SK-N-SH (cell line): Measurements from ENCODE around the gene SAMD14. TPM values are rescaled to one million over a fixed set of nuclear protein-coding genes. Genes with fewer than 3 reads are reported as not detected.

Experiments
- CTCF ChIA-PET: fragments of 300-600, 350-600 bp; formaldehyde crosslinking; extraction: SDS; loops from one replicate; lab custom pipeline; 2021; lab: Yijun Ruan, JAX
- POLR2A ChIA-PET: fragments of 350-600 bp; sonication (Branson Sonifier 250); formaldehyde crosslinking; extraction: SDS; loops from one replicate; lab custom pipeline; 2020; ENCODE audit warnings: antibody characterized with exemption, inconsistent platforms; lab: Yijun Ruan, JAX
- DNase-seq: peaks from one replicate; pipeline ENCODE4 v3.0.0; 2012
- H2AFZ ChIP-seq: fragments of 200-600 bp; sonication (generic); 2 replicates; pipeline ENCODE4 v1.8.1; 2016; ENCODE audit warnings: antibody characterized with exemption, mild to moderate bottlenecking, low read depth
- H3F3A ChIP-seq: fragments of 200-600 bp; sonication (generic); replicated peaks from 2 replicates; pipeline ENCODE3; 2016; ENCODE audit warnings: antibody characterized with exemption, mild to moderate bottlenecking; ENCODE audit not compliant: insufficient read depth
- H3K27ac ChIP-seq, 2 experiments: fragments of 200-500 bp in 1 of 2; fragments of 200-600 bp in 1 of 2; sonication (Bioruptor generic) in 1 of 2; sonication (generic), shearing (Covaris generic) in 1 of 2; 2 replicates each; pipeline versions ENCODE4 v1.5.1 to v1.6.1; 2014 to 2016; ENCODE audit warnings: low read depth in 2 of 2, inconsistent platforms in 1 of 2, low read length in 1 of 2, mild to moderate bottlenecking in 1 of 2, mixed read lengths in 1 of 2
- H3K27me3 ChIP-seq: fragments of 200-600 bp; sonication (generic), shearing (Covaris generic); 2 replicates; pipeline ENCODE4 v1.6.1; 2016; ENCODE audit warnings: mixed run types; ENCODE audit not compliant: insufficient read depth
- H3K36me3 ChIP-seq, 2 experiments: fragments of 200-500 bp in 1 of 2; fragments of 200-600 bp in 1 of 2; sonication (Bioruptor generic) in 1 of 2; sonication (generic) in 1 of 2; replicated peaks in 1 of 2; 2 replicates each; pipeline versions ENCODE3 to v1.5.1; 2014 to 2016; ENCODE audit warnings: low read length in 1 of 2, mild to moderate bottlenecking in 1 of 2; ENCODE audit not compliant: insufficient read depth in 2 of 2, control insufficient read depth in 1 of 2
- H3K4me1 ChIP-seq, 2 experiments: fragments of 200-500 bp in 1 of 2; fragments of 200-600 bp in 1 of 2; sonication (Bioruptor generic) in 1 of 2; sonication (generic), shearing (Covaris generic) in 1 of 2; 2 replicates each; pipeline versions ENCODE4 v1.5.1 to v1.6.1; 2014 to 2016; ENCODE audit warnings: low read depth in 1 of 2, low read length in 1 of 2, mixed run types in 1 of 2; ENCODE audit not compliant: insufficient read depth in 2 of 2, control insufficient read depth in 1 of 2
- H3K4me2 ChIP-seq: fragments of 200-600 bp; sonication (generic), shearing (Covaris generic); 2 replicates; pipeline ENCODE4 v1.6.1; 2017; ENCODE audit warnings: mixed run types
- H3K4me3 ChIP-seq, 2 experiments: fragments of 200-500 bp in 1 of 2; fragments of 200-600 bp in 1 of 2; sonication (Bioruptor generic) in 1 of 2; sonication (generic), shearing (Covaris generic) in 1 of 2; 2 replicates each; pipeline versions ENCODE4 v1.5.1 to v1.8.1; 2014 to 2016; ENCODE audit warnings: low read depth in 2 of 2, inconsistent platforms in 1 of 2, low read length in 1 of 2, mild to moderate bottlenecking in 1 of 2, mixed read lengths in 1 of 2, moderate library complexity in 1 of 2
- H3K79me2 ChIP-seq: fragments of 200-600 bp; sonication (generic); 2 replicates; pipeline ENCODE4 v1.8.1; 2017; ENCODE audit warnings: mild to moderate bottlenecking; ENCODE audit not compliant: insufficient read depth
- H3K9ac ChIP-seq: fragments of 200-600 bp; sonication (generic); 2 replicates; pipeline ENCODE4 v1.6.1; 2017; ENCODE audit warnings: mixed run types
- H3K9me2 ChIP-seq: fragments of 200-600 bp; sonication (generic); 2 replicates; pipeline ENCODE4 v1.6.1; 2017; ENCODE audit warnings: mixed run types
- H3K9me3 ChIP-seq: fragments of 200-600 bp; sonication (generic); 2 replicates; pipeline ENCODE4 v1.6.1; 2017; ENCODE audit warnings: mixed run types, mild to moderate bottlenecking, moderate library complexity
- H4K20me1 ChIP-seq: fragments of 200-600 bp; sonication (generic); 2 replicates; pipeline ENCODE4 v1.6.1; 2017; ENCODE audit warnings: mild to moderate bottlenecking, mixed run types; ENCODE audit not compliant: insufficient read depth
- CHD2 ChIP-seq: fragments of 150-350 bp; IDR thresholded peaks from 2 replicates; pipeline ENCODE4 v1.6.1; 2018; ENCODE audit warnings: low read length; ENCODE audit not compliant: partially characterized antibody
- ELF1 ChIP-seq: IDR thresholded peaks from 2 replicates; pipeline ENCODE4 v1.4.0; 2012
- EP300 ChIP-seq, 2 experiments: IDR thresholded peaks; 2 replicates each; pipeline versions ENCODE4 v1.4.0 to v1.6.1; 2012; ENCODE audit warnings: borderline replicate concordance in 1 of 2, low read depth in 1 of 2, low read length in 1 of 2
- FOXM1 ChIP-seq: IDR thresholded peaks from 2 replicates; pipeline ENCODE4 v1.4.0; 2012; ENCODE audit warnings: low read depth, mild to moderate bottlenecking
- GATA2 ChIP-seq: sonication (generic); formaldehyde crosslinking; IDR thresholded peaks from 2 replicates; pipeline ENCODE4 v1.5.0; 2020; ENCODE audit warnings: mild to moderate bottlenecking, missing genetic modification reagents
- JUND ChIP-seq: IDR thresholded peaks from 2 replicates; pipeline ENCODE4 v1.4.0; 2012
- MEF2A ChIP-seq: IDR thresholded peaks from 2 replicates; pipeline ENCODE4 v1.4.0; 2012; ENCODE audit warnings: low read depth, borderline replicate concordance
- NFIC ChIP-seq: IDR thresholded peaks from 2 replicates; pipeline ENCODE4 v1.4.0; 2012; ENCODE audit warnings: borderline replicate concordance
- NRF1 ChIP-seq: IDR thresholded peaks from 2 replicates; pipeline ENCODE4 v1.6.1; 2012; ENCODE audit warnings: low read depth, mild to moderate bottlenecking, low read length
- POLR2AphosphoS5 ChIP-seq: IDR thresholded peaks from 2 replicates; pipeline ENCODE4 v1.6.1; 2012; ENCODE audit warnings: low read depth, low read length
- RCOR1 ChIP-seq: fragments of 150-350 bp; IDR thresholded peaks from 2 replicates; pipeline ENCODE4 v1.6.1; 2017; ENCODE audit warnings: antibody characterized with exemption, low read length
- RFX5 ChIP-seq: IDR thresholded peaks from 2 replicates; pipeline ENCODE4 v1.6.1; 2012; ENCODE audit warnings: mild to moderate bottlenecking, improper control_type of control experiment, low read length
- RXRA ChIP-seq: IDR thresholded peaks from 2 replicates; pipeline ENCODE4 v1.4.0; 2012; ENCODE audit warnings: low read depth, mild to moderate bottlenecking, borderline replicate concordance
- TAF1 ChIP-seq: IDR thresholded peaks from 2 replicates; pipeline ENCODE4 v1.6.1; 2012; ENCODE audit warnings: low read depth, mild to moderate bottlenecking, low read length, moderate library complexity, borderline replicate concordance
- WGBS: methylation state at CpG from one replicate; pipeline ENCODE4 v1.1.6; 2017; ENCODE audit warnings: low lambda C conversion rate; 5-methylcytosine and 5-hydroxymethylcytosine counted together
- polyA plus RNA-seq, 3 experiments: library from polyadenylated mRNA; depleted of rRNA; stranded (reverse); fragments of >200 nt; gene quantifications; 2 replicates each; pipeline ENCODE4 v1.2.3, GENCODE V29; 2012

The SAMD14 gene
- polyA plus RNA-seq, 1 of the 3 experiments (the other 2 are of a cell fraction): 3.4 TPM

DNA sequence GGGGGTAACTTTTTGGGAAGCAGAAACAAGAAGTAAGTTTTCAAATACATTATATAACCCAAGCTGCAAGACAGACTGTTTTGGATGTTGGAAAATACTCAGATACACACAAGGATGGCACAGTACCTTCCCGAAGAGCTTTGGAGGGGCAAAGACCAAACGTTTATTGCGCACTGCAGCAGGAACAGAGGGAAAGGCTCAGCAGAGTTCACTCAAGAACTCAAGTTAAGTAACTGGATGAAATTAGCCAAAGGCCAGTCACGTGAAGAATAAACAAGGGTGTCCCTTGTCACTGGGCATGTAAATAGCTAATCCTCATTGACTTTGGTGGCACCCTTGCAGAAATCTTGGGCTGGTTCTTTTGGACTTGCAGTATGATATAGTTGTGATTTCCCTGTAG is 32.0 kb downstream of the SAMD14 start:
- peaks cover 0 to 17% of the 10 kb centered on the region in 2 experiments for H3K36me3 ChIP-seq
- ChIA-PET CTCF (interaction anchor here (1.2 to 15.0 kb wide), 10 partner anchors 11 to 199 kb away, joined by 3 to 297 read pairs (median 5); partner anchors contain the start of gene COL1A1), POLR2A (no interaction called here)

DNA sequence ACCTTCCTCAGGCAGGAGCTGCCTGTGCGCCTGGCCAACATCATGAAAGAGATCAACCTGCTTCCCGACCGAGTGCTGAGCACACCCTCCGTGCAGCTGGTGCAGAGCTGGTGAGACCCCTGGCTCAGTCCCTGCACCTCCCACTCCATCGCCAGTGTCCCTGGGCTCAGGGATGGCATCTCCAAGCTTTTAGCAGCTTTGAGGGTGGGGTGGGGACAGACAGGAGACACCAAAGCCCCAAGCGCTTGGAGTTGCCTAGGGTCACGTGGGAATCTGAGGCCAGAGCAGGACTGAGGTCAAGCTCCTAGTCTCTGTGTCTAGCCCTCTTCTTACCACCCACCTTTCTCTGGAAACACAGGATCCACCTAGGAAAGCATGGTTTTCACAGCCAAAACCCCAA is 32.5 kb downstream of the SAMD14 start:
- CTCF ChIA-PET: interaction anchor here (0.7 to 15.0 kb wide), 12 partner anchors 10 to 104 kb away, joined by 3 to 297 read pairs (median 5); partner anchors contain the start of gene COL1A1
- peaks cover 0 to 17% of the 10 kb centered on the region in 2 experiments for H3K36me3 ChIP-seq
- TF ChIP-seq MEF2A: no peak
- no peak for TF ChIP-seq ELF1
- TF ChIP-seq POLR2AphosphoS5: no peak
- TF ChIP-seq JUND: no peak
- no peak for TF ChIP-seq RXRA
- TF ChIP-seq CHD2: no peak
- TF ChIP-seq GATA2 (CRISPR knock-in tag): no peak
- no peak for TF ChIP-seq RFX5
- TF ChIP-seq EP300 (IDR thresholded peaks at IDR 0.05; ENCODE audit: borderline replicate concordance in 1 of 2, low read depth in 1 of 2, low read length in 1 of 2): no peak
- no peak for TF ChIP-seq FOXM1
- TF ChIP-seq NFIC: no peak

More for the DNA sequence above, 32.0 kb downstream of the SAMD14 start:
- WGBS: 88% methylated on average over 4 of the region's 4 CpGs
- no peak overlapping the region for H2AFZ ChIP-seq
- H3F3A ChIP-seq: peaks cover 30% of the 10 kb centered on the region
- H3K27ac ChIP-seq: no peak overlapping the region
- H3K9me3 ChIP-seq: no peaks in the 10 kb centered on the region
- peaks cover 3 to 40% of the 10 kb centered on the region in 2 experiments; a peak in 1 of 4 replicates for H3K4me1 ChIP-seq
- H3K9ac ChIP-seq: no peak overlapping the region
- DNase-seq: no peak
- TF ChIP-seq NRF1: no peak
- TF ChIP-seq MEF2A: no peak
- no peak for TF ChIP-seq RCOR1
- TF ChIP-seq TAF1: no peak
- TF ChIP-seq FOXM1: no peak
- no peak for TF ChIP-seq CHD2
- H4K20me1 ChIP-seq: peaks cover 16% of the 10 kb centered on the region
- no peak overlapping the region for H3K4me3 ChIP-seq
- no peaks in the 10 kb centered on the region for H3K27me3 ChIP-seq
- no peaks in the 10 kb centered on the region for H3K79me2 ChIP-seq
- no peak overlapping the region for H3K4me2 ChIP-seq
- no peaks in the 10 kb centered on the region for H3K9me2 ChIP-seq

More for the DNA sequence above, 32.5 kb downstream of the SAMD14 start:
- no peak overlapping the region for H3K27ac ChIP-seq
- no peak for DNase-seq
- no peaks in the 10 kb centered on the region for H3K27me3 ChIP-seq
- H3K9ac ChIP-seq: no peak overlapping the region
- H3K4me3 ChIP-seq: no peak overlapping the region
- H3K9me2 ChIP-seq: no peaks in the 10 kb centered on the region
- peaks cover 17% of the 10 kb centered on the region for H4K20me1 ChIP-seq
- no peak overlapping the region for H2AFZ ChIP-seq
- 100% methylated on average over 5 of the region's 7 CpGs for WGBS
- no peak overlapping the region for H3K4me2 ChIP-seq
- H3F3A ChIP-seq: peaks cover 34% of the 10 kb centered on the region
- H3K4me1 ChIP-seq: peaks cover 3 to 35% of the 10 kb centered on the region in 2 experiments; a peak in 1 of 4 replicates
- POLR2A ChIA-PET: no interaction called here
- H3K79me2 ChIP-seq: no peaks in the 10 kb centered on the region
- no peaks in the 10 kb centered on the region for H3K9me3 ChIP-seq
